ENCODE data around the gene OR52E1. TPM values are rescaled to one million over a fixed set of nuclear protein-coding genes. Genes with fewer than 3 reads are reported as not detected.
"Not testable (repeated sequence)": the region's sequence is repeated elsewhere in the genome, so short reads cannot be mapped to it uniquely, and the experiment has no call there.

The OR52E1 gene
- total RNA-seq, result not detected in 2 replicates

- DNase-seq (ENCODE audit: low read depth in 2 of 2), result no peak
These were observed at the start of gene OR52E1 for GRCh38 chr11:5069272-5069671. Gene OR52E1, plus strand, starts transcription at chr11:5069572.

GRCh38 chr11:5021996-5022395 is 47.4 kb upstream of the OR52E1 start:
- no peak for DNase-seq (ENCODE audit: low read depth in 2 of 2)

GRCh38 chr11:5036669-5037068 is 32.7 kb upstream of the OR52E1 start:
- no peak for DNase-seq (ENCODE audit: low read depth in 2 of 2)

GRCh38 chr11:5037926-5038325 is 31.4 kb upstream of the OR52E1 start:
- no peak for DNase-seq (ENCODE audit: low read depth in 2 of 2)

- DNase-seq (ENCODE audit: low read depth in 2 of 2), result no peak
These were observed 31.0 kb upstream of the OR52E1 start for GRCh38 chr11:5038341-5038740.

- DNase-seq (ENCODE audit: low read depth in 2 of 2), result no peak
These were observed 28.5 kb upstream of the OR52E1 start for GRCh38 chr11:5040876-5041275.

GRCh38 chr11:5042091-5042490 is 27.3 kb upstream of the OR52E1 start:
- no peak for DNase-seq (ENCODE audit: low read depth in 2 of 2)

- DNase-seq (ENCODE audit: low read depth in 2 of 2), result no peak
These were observed 26.0 kb upstream of the OR52E1 start for GRCh38 chr11:5043380-5043779.

- no peak for DNase-seq (ENCODE audit: low read depth in 2 of 2)
These were observed 23.1 kb upstream of the OR52E1 start, which contains the start of gene OR52J3 for GRCh38 chr11:5046226-5046625. Gene OR52J3, plus strand, starts transcription at chr11:5046526. Its CDS starts 0 bp downstream, at chr11:5046526.

GRCh38 chr11:5046754-5047330 is 22.5 kb upstream of the OR52E1 start:
- no peak for DNase-seq (ENCODE audit: low read depth in 2 of 2)

GRCh38 chr11:5058679-5059078 is 10.7 kb upstream of the OR52E1 start:
- not testable (repeated sequence) for DNase-seq (ENCODE audit: low read depth in 2 of 2)

- DNase-seq (ENCODE audit: low read depth in 2 of 2), result no peak
These were observed 10.0 kb upstream of the OR52E1 start, which contains the start of gene OR52E2 for GRCh38 chr11:5059391-5059790. Gene OR52E2, minus strand, starts transcription at chr11:5059627. Its CDS starts 0 bp downstream, at chr11:5059627.

GRCh38 chr11:5065027-5065426 is 4.3 kb upstream of the OR52E1 start:
- no peak for DNase-seq (ENCODE audit: low read depth in 2 of 2)

- no peak for DNase-seq (ENCODE audit: low read depth in 2 of 2)
These were observed 2.4 kb downstream of the OR52E1 start for GRCh38 chr11:5071799-5072198.

GRCh38 chr11:5081405-5081804 is 12.0 kb downstream of the OR52E1 start:
- DNase-seq (ENCODE audit: low read depth in 2 of 2), result no peak

- no peak for DNase-seq (ENCODE audit: low read depth in 2 of 2)
These were observed 14.2 kb downstream of the OR52E1 start for GRCh38 chr11:5083602-5084001.

- no peak for DNase-seq (ENCODE audit: low read depth in 2 of 2)
These were observed 19.2 kb downstream of the OR52E1 start for GRCh38 chr11:5088556-5088955.

- DNase-seq (ENCODE audit: low read depth in 2 of 2), result no peak
These were observed 21.3 kb downstream of the OR52E1 start for GRCh38 chr11:5090668-5091067.

GRCh38 chr11:5092821-5093585 is 23.6 kb downstream of the OR52E1 start:
- peak in 1 of 2 donors; percentile 4 for DNase-seq (ENCODE audit: low read depth in 2 of 2)

- DNase-seq (ENCODE audit: low read depth in 2 of 2), result no peak
These were observed 26.6 kb downstream of the OR52E1 start for GRCh38 chr11:5096011-5096410.

GRCh38 chr11:5102246-5102645 is 32.9 kb downstream of the OR52E1 start:
- no peak for DNase-seq (ENCODE audit: low read depth in 2 of 2)

GRCh38 chr11:5103066-5103465 is 33.7 kb downstream of the OR52E1 start:
- no peak for DNase-seq (ENCODE audit: low read depth in 2 of 2)

- no peak for DNase-seq (ENCODE audit: low read depth in 2 of 2)
These were observed 37.9 kb downstream of the OR52E1 start for GRCh38 chr11:5107285-5107684.
